Hepatocyte (in vitro differentiated cells): ENCODE measurements around the gene POU6F2. TPM values are rescaled to one million over a fixed set of nuclear protein-coding genes. Genes with fewer than 3 reads are reported as not detected.

Experiments
- DNase-seq: peaks from one replicate; pipeline ENCODE4 v3.0.0-alpha.2; 2016; ENCODE audit warnings: low spot score
- H2AFZ ChIP-seq: fragments of 200-600 bp; sonication (generic); 2 replicates; pipeline ENCODE4 v1.6.0; 2016; ENCODE audit warnings: antibody characterized with exemption, mild to moderate bottlenecking
- H3K27ac ChIP-seq: fragments of 200-600 bp; sonication (generic); 2 replicates; pipeline ENCODE4 v1.5.1; 2016; ENCODE audit warnings: mild to moderate bottlenecking
- H3K27me3 ChIP-seq: fragments of 200-600 bp; sonication (generic); 2 replicates; pipeline ENCODE4 v1.6.1; 2016
- H3K36me3 ChIP-seq: fragments of 200-600 bp; sonication (generic); replicated peaks from 2 replicates; pipeline ENCODE4 v1.5.1; 2016; ENCODE audit warnings: low read depth; ENCODE audit not compliant: insufficient read depth
- H3K4me1 ChIP-seq: fragments of 200-600 bp; sonication (generic); 2 replicates; pipeline ENCODE4 v1.5.1; 2016; ENCODE audit warnings: mild to moderate bottlenecking, moderate library complexity; ENCODE audit not compliant: insufficient read depth
- H3K4me2 ChIP-seq: fragments of 200-600 bp; sonication (generic); 2 replicates; pipeline ENCODE4 v1.6.0; 2016
- H3K4me3 ChIP-seq: fragments of 200-600 bp; sonication (generic); 2 replicates; pipeline ENCODE4 v1.5.1; 2016; ENCODE audit warnings: mild to moderate bottlenecking
- H3K79me2 ChIP-seq: fragments of 200-600 bp; sonication (generic); 2 replicates; pipeline ENCODE4 v1.6.0; 2017; ENCODE audit warnings: mild to moderate bottlenecking
- H3K9me2 ChIP-seq: fragments of 200-600 bp; sonication (generic); replicated peaks from 2 replicates; pipeline ENCODE4 v1.6.0; 2017; ENCODE audit warnings: mild to moderate bottlenecking; ENCODE audit not compliant: insufficient read depth
- H3K9me3 ChIP-seq: fragments of 200-600 bp; sonication (generic); 2 replicates; pipeline ENCODE4 v1.5.1; 2016; ENCODE audit warnings: low read depth, mild to moderate bottlenecking
- H4K20me1 ChIP-seq: fragments of 200-600 bp; sonication (generic); 2 replicates; pipeline ENCODE4 v1.6.0; 2016; ENCODE audit warnings: mild to moderate bottlenecking; ENCODE audit not compliant: insufficient read depth, poor library complexity, severe bottlenecking
- CTCF ChIP-seq: fragments of 200-600 bp; sonication (generic); IDR thresholded peaks from 2 replicates; pipeline ENCODE4 v1.5.1; 2016; ENCODE audit warnings: antibody characterized with exemption, mild to moderate bottlenecking; ENCODE audit not compliant: poor library complexity
- EZH2 ChIP-seq: fragments of 200-600 bp; sonication (generic); IDR thresholded peaks from 2 replicates; pipeline ENCODE4 v1.6.1; 2016; ENCODE audit warnings: antibody characterized with exemption, mild to moderate bottlenecking, borderline replicate concordance
- EZH2phosphoT487 ChIP-seq: fragments of 200-600 bp; sonication (generic); IDR thresholded peaks from one replicate; pipeline ENCODE4 v1.6.1; 2018; ENCODE audit warnings: antibody characterized with exemption, mild to moderate bottlenecking, low read depth, moderate library complexity; ENCODE audit not compliant: unreplicated experiment, severe bottlenecking
- WGBS: methylation state at CpG from one replicate; pipeline ENCODE4 v1.1.6; 2016; ENCODE audit warnings: low lambda C conversion rate; ENCODE audit errors: missing lambda C conversion rate; 5-methylcytosine and 5-hydroxymethylcytosine counted together
- polyA plus RNA-seq: library from polyadenylated mRNA; unstranded; fragments of >200 nt; fragmentation: Nextera tagmentation; extraction: Ambion mirVana; gene quantifications from 2 replicates; pipeline ENCODE4 v1.2.1, GENCODE V29; 2016
- total RNA-seq: library from RNA; depleted of rRNA; stranded (reverse); fragments of >200 nt; gene quantifications from 2 replicates; pipeline ENCODE4 v1.2.3, GENCODE V29; 2014

The POU6F2 gene
- total and polyA plus RNA-seq, 2 experiments from 2014 or later: 0.67 to 1.4 TPM

- 96% methylated on average over 1 of the region's 1 CpG for WGBS
- H3K79me2 ChIP-seq: no peaks in the 10 kb centered on the region
- no peak overlapping the region for H3K4me2 ChIP-seq
- no peak overlapping the region for H2AFZ ChIP-seq
- no peaks in the 10 kb centered on the region for H3K9me2 ChIP-seq
- no peaks in the 10 kb centered on the region for H3K27me3 ChIP-seq
- no peak for DNase-seq
- no peak overlapping the region for H3K4me3 ChIP-seq
- no peaks in the 10 kb centered on the region for H3K36me3 ChIP-seq
- H3K4me1 ChIP-seq: peaks cover 7% of the 10 kb centered on the region
- no peak overlapping the region for H3K27ac ChIP-seq
- peak; percentile 11 for TF ChIP-seq CTCF
- TF ChIP-seq EZH2: no peak
- no peaks in the 10 kb centered on the region for H3K9me3 ChIP-seq
- no peaks in the 10 kb centered on the region for H4K20me1 ChIP-seq
Measured at GRCh38 chr7:39075210-39075609, 97.5 kb downstream of the POU6F2 start.

- H3K9me2 ChIP-seq: no peaks in the 10 kb centered on the region
- DNase-seq: no peak
- WGBS: 63% methylated on average over 3 of the region's 3 CpGs
Measured at GRCh38 chr7:39083781-39084180, 106.1 kb downstream of the POU6F2 start.

GRCh38 chr7:39084349-39084748, 106.6 kb downstream of the POU6F2 start:
- Histone ChIP-seq H3K4me1 (peaks cover 4% of the 10 kb centered on the region), H3K9me3 (no peaks in the 10 kb centered on the region), H3K79me2 (no peaks in the 10 kb centered on the region), H3K9me2 (no peaks in the 10 kb centered on the region), H2AFZ (no peak overlapping the region), H3K27ac (no peak overlapping the region), H3K27me3 (peaks cover 13% of the 10 kb centered on the region), H3K4me3 (no peak overlapping the region), H4K20me1 (no peaks in the 10 kb centered on the region), H3K36me3 (no peaks in the 10 kb centered on the region), H3K4me2 (no peak overlapping the region)
- no peak for TF ChIP-seq CTCF
- no peak for TF ChIP-seq EZH2phosphoT487
- TF ChIP-seq EZH2: no peak
- WGBS: 91% methylated on average over 3 of the region's 3 CpGs
- no peak for DNase-seq

More at GRCh38 chr7:39083781-39084180, 106.1 kb downstream of the POU6F2 start:
- Histone ChIP-seq H2AFZ (no peak overlapping the region), H3K27me3 (peaks cover 13% of the 10 kb centered on the region), H3K4me3 (no peak overlapping the region), H3K79me2 (no peaks in the 10 kb centered on the region), H3K4me2 (no peak overlapping the region), H3K36me3 (no peaks in the 10 kb centered on the region), H4K20me1 (no peaks in the 10 kb centered on the region), H3K9me3 (no peaks in the 10 kb centered on the region), H3K27ac (no peak overlapping the region), H3K4me1 (peaks cover 4% of the 10 kb centered on the region)
- TF ChIP-seq EZH2phosphoT487 (no peak), EZH2 (no peak), CTCF (no peak)

GRCh38 chr7:39085189-39085588, 107.5 kb downstream of the POU6F2 start:
- Histone ChIP-seq H3K9me2 (no peaks in the 10 kb centered on the region), H4K20me1 (no peaks in the 10 kb centered on the region), H3K4me2 (peak overlapping the region; percentile 75), H3K4me3 (peak overlapping the region; percentile 24), H3K79me2 (no peaks in the 10 kb centered on the region), H3K4me1 (peaks cover 4% of the 10 kb centered on the region), H2AFZ (no peak overlapping the region), H3K27me3 (peaks cover 13% of the 10 kb centered on the region), H3K36me3 (no peaks in the 10 kb centered on the region), H3K9me3 (no peaks in the 10 kb centered on the region), H3K27ac (no peak overlapping the region)
- 43% methylated on average over 5 of the region's 5 CpGs for WGBS
- TF ChIP-seq CTCF (no peak), EZH2 (no peak), EZH2phosphoT487 (no peak)
- no peak for DNase-seq
